ENCODE measurements around the gene DCC.

DNA sequence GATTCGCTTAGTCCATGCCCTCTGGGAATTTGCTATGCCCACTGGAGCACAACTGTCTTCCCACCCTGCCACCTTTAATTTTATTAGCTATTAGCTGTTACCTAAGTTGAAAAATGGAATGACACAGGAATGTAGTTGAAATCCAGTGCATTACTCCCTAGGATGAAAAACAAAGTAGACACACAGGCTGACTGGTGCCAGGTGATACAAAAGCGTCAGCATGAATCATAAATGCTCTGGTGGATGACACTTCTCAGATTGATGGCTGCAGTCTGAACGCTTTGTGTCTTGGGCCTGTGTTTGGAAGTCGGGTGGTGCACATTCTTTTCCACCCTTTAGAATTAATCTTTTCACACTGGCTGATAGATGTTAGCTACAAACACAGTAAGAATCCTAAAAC is 802.0 kb downstream of the DCC start:
- TF ChIP-seq, protein P1, sequence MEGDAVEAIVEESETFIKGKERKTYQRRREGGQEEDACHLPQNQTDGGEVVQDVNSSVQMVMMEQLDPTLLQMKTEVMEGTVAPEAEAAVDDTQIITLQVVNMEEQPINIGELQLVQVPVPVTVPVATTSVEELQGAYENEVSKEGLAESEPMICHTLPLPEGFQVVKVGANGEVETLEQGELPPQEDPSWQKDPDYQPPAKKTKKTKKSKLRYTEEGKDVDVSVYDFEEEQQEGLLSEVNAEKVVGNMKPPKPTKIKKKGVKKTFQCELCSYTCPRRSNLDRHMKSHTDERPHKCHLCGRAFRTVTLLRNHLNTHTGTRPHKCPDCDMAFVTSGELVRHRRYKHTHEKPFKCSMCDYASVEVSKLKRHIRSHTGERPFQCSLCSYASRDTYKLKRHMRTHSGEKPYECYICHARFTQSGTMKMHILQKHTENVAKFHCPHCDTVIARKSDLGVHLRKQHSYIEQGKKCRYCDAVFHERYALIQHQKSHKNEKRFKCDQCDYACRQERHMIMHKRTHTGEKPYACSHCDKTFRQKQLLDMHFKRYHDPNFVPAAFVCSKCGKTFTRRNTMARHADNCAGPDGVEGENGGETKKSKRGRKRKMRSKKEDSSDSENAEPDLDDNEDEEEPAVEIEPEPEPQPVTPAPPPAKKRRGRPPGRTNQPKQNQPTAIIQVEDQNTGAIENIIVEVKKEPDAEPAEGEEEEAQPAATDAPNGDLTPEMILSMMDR (IDR thresholded peaks at IDR 0.05): no peak
- no peak for TF ChIP-seq POLR2A (IDR thresholded peaks at IDR 0.05)
